ENCODE data around the gene TBC1D22A. TPM values are rescaled to one million over a fixed set of nuclear protein-coding genes. Genes with fewer than 3 reads are reported as not detected.
"Not testable (repeated sequence)": the region's sequence is repeated elsewhere in the genome, so short reads cannot be mapped to it uniquely, and the experiment has no call there.

Gene TBC1D22A
- total and polyA plus RNA-seq, 2 experiments from 2014 or later: 15.3 to 19.8 TPM

GRCh38 chr22:46974631-46975585 lies 212.5 kb downstream of the TBC1D22A start:
- Histone ChIP-seq H3K4me3 (no peak overlapping the region), H3K79me2 (no peaks in the 10 kb centered on the region), H4K20me1 (ENCODE audit: insufficient read depth, poor library complexity, severe bottlenecking) (no peaks in the 10 kb centered on the region), H3K4me1 (ENCODE audit: insufficient read depth) (peaks cover 7% of the 10 kb centered on the region), H3K36me3 (replicated peaks; ENCODE audit: insufficient read depth, low read depth) (no peaks in the 10 kb centered on the region), H3K4me2 (no peak overlapping the region), H3K9me3 (ENCODE audit: low read depth) (no peaks in the 10 kb centered on the region), H2AFZ (no peak overlapping the region), H3K9me2 (replicated peaks; ENCODE audit: insufficient read depth) (no peaks in the 10 kb centered on the region), H3K27me3 (no peaks in the 10 kb centered on the region), H3K27ac (no peak overlapping the region)
- 96% methylated on average over 24 of the region's 24 CpGs for WGBS (ENCODE audit: low lambda C conversion rate, missing lambda C conversion rate)
- no peak for DNase-seq (ENCODE audit: low spot score)
- no peak for TF ChIP-seq EZH2 (IDR thresholded peaks at IDR 0.05; ENCODE audit: borderline replicate concordance)

- no peak for TF ChIP-seq CTCF (IDR thresholded peaks at IDR 0.05; ENCODE audit: poor library complexity)
- TF ChIP-seq EZH2phosphoT487 (IDR thresholded peaks at IDR 0.05; ENCODE audit: low read depth, severe bottlenecking, unreplicated experiment): no peak
- no peak for TF ChIP-seq EZH2 (IDR thresholded peaks at IDR 0.05; ENCODE audit: borderline replicate concordance)
- Histone ChIP-seq H4K20me1 (ENCODE audit: insufficient read depth, poor library complexity, severe bottlenecking) (no peaks in the 10 kb centered on the region), H3K4me3 (no peak overlapping the region), H3K4me2 (no peak overlapping the region), H2AFZ (no peak overlapping the region), H3K79me2 (no peaks in the 10 kb centered on the region), H3K36me3 (replicated peaks; ENCODE audit: insufficient read depth, low read depth) (no peaks in the 10 kb centered on the region), H3K4me1 (ENCODE audit: insufficient read depth) (peaks cover 7% of the 10 kb centered on the region), H3K9me2 (replicated peaks; ENCODE audit: insufficient read depth) (no peaks in the 10 kb centered on the region), H3K27ac (no peak overlapping the region), H3K27me3 (no peaks in the 10 kb centered on the region), H3K9me3 (ENCODE audit: low read depth) (no peaks in the 10 kb centered on the region)
- 91% methylated on average over 13 of the region's 13 CpGs for WGBS (ENCODE audit: low lambda C conversion rate, missing lambda C conversion rate)
- DNase-seq (ENCODE audit: low spot score): no peak
These were observed 213.7 kb downstream of the TBC1D22A start for GRCh38 chr22:46976143-46976542.

- Histone ChIP-seq H3K4me3 (no peak overlapping the region), H3K27me3 (no peaks in the 10 kb centered on the region), H3K9me2 (replicated peaks; ENCODE audit: insufficient read depth) (no peaks in the 10 kb centered on the region), H3K9me3 (ENCODE audit: low read depth) (no peaks in the 10 kb centered on the region), H3K79me2 (no peaks in the 10 kb centered on the region), H3K27ac (no peak overlapping the region), H3K4me2 (no peak overlapping the region), H4K20me1 (ENCODE audit: insufficient read depth, poor library complexity, severe bottlenecking) (no peaks in the 10 kb centered on the region), H3K36me3 (replicated peaks; ENCODE audit: insufficient read depth, low read depth) (no peaks in the 10 kb centered on the region), H2AFZ (no peak overlapping the region), H3K4me1 (ENCODE audit: insufficient read depth) (peaks cover 4% of the 10 kb centered on the region)
- TF ChIP-seq EZH2 (IDR thresholded peaks at IDR 0.05; ENCODE audit: borderline replicate concordance): no peak
- TF ChIP-seq EZH2phosphoT487 (IDR thresholded peaks at IDR 0.05; ENCODE audit: low read depth, severe bottlenecking, unreplicated experiment): no peak
- TF ChIP-seq CTCF (IDR thresholded peaks at IDR 0.05; ENCODE audit: poor library complexity): no peak
- DNase-seq (ENCODE audit: low spot score): no peak
- 96% methylated on average over 10 of the region's 10 CpGs for WGBS (ENCODE audit: low lambda C conversion rate, missing lambda C conversion rate)
These were observed 214.1 kb downstream of the TBC1D22A start for GRCh38 chr22:46976598-46976997.

GRCh38 chr22:46977656-46978343 lies 215.3 kb downstream of the TBC1D22A start:
- H3K27me3 ChIP-seq: no peaks in the 10 kb centered on the region
- H4K20me1 ChIP-seq (ENCODE audit: insufficient read depth, poor library complexity, severe bottlenecking): no peaks in the 10 kb centered on the region
- no peak overlapping the region for H3K4me3 ChIP-seq
- no peak overlapping the region for H2AFZ ChIP-seq
- TF ChIP-seq CTCF (IDR thresholded peaks at IDR 0.05; ENCODE audit: poor library complexity) (no peak), EZH2 (IDR thresholded peaks at IDR 0.05; ENCODE audit: borderline replicate concordance) (no peak), EZH2phosphoT487 (IDR thresholded peaks at IDR 0.05; ENCODE audit: low read depth, severe bottlenecking, unreplicated experiment) (no peak)
- H3K4me1 ChIP-seq (ENCODE audit: insufficient read depth): no peaks in the 10 kb centered on the region
- no peaks in the 10 kb centered on the region for H3K79me2 ChIP-seq
- no peak for DNase-seq (ENCODE audit: low spot score)
- H3K27ac ChIP-seq: no peak overlapping the region
- no peaks in the 10 kb centered on the region for H3K36me3 ChIP-seq (replicated peaks; ENCODE audit: insufficient read depth, low read depth)
- no peaks in the 10 kb centered on the region for H3K9me2 ChIP-seq (replicated peaks; ENCODE audit: insufficient read depth)
- no peak overlapping the region for H3K4me2 ChIP-seq
- no peaks in the 10 kb centered on the region for H3K9me3 ChIP-seq (ENCODE audit: low read depth)
- WGBS (ENCODE audit: low lambda C conversion rate, missing lambda C conversion rate): 97% methylated on average over 14 of the region's 14 CpGs

GRCh38 chr22:46978668-46979067 lies 216.2 kb downstream of the TBC1D22A start:
- H3K9me2 ChIP-seq (replicated peaks; ENCODE audit: insufficient read depth); H3K79me2 ChIP-seq; H2AFZ ChIP-seq; H3K4me3 ChIP-seq; H3K4me2 ChIP-seq; H3K36me3 ChIP-seq (replicated peaks; ENCODE audit: insufficient read depth, low read depth); H3K27ac ChIP-seq; DNase-seq (ENCODE audit: low spot score); H3K4me1 ChIP-seq (ENCODE audit: insufficient read depth); H4K20me1 ChIP-seq (ENCODE audit: insufficient read depth, poor library complexity, severe bottlenecking); H3K27me3 ChIP-seq; H3K9me3 ChIP-seq (ENCODE audit: low read depth): not testable (repeated sequence)
- 99% methylated on average over 12 of the region's 12 CpGs for WGBS (ENCODE audit: low lambda C conversion rate, missing lambda C conversion rate)
